ENCODE data around the gene EFCAB14.
"Not testable (repeated sequence)": the region's sequence is repeated elsewhere in the genome, so short reads cannot be mapped to it uniquely, and the experiment has no call there.

The EFCAB14 gene

DNA sequence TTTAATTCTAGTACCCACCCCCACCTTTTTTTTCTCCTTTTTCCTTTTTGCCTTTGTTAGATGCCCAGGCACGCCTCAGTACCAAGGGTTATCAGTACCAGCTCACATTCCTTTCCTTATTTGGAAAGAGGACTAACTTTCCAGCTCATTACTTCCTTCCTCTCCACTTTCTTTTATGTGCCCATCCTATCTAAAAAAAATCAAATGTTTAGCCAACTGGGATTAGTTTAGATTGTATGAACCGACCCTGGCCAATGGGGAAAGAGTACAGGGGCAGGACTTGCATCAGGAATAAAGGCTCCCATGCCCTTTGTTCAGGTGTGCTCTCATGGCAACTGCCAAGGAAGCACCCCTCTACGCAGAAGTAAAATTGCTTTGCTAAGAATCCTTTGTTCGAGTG, 35.8 kb upstream of the EFCAB14 start:
- H3K4me1 ChIP-seq (ENCODE audit: control insufficient read depth in 2 of 2, insufficient read depth in 2 of 2, low read length in 2 of 2): not testable (repeated sequence)

DNA sequence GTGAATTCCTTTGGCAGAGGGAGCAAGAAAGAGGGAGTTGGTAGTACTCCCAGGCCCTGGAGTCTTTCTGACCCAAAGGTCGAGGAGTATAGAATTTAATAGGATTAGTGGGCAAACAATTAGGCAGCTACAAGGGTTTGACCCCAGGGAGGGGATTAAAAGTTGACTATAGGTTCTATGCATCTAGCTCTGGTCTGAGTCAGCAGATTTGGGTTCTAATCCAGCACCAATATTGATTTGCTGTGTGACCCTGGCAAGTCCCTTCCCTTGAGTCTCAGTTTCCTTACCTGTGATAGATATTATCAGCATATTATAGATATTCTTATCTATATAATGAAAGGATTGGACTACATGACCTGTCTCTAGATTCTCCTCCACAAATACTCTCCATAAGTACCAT, 35.1 kb upstream of the EFCAB14 start:
- no peak overlapping the region for H3K27ac ChIP-seq (ENCODE audit: low read depth in 2 of 2, low read length in 2 of 2)
- no peaks in the 10 kb centered on the region for H3K9me3 ChIP-seq (ENCODE audit: control insufficient read depth in 2 of 2, low read length in 2 of 2)
- H3K4me1 ChIP-seq (ENCODE audit: control insufficient read depth in 2 of 2, insufficient read depth in 2 of 2, low read length in 2 of 2): peaks cover 0 to 6% of the 10 kb centered on the region in 2 donors
- no peaks in the 10 kb centered on the region for H3K36me3 ChIP-seq (ENCODE audit: control insufficient read depth in 2 of 2, insufficient read depth in 2 of 2, low read length in 2 of 2)
- peaks cover 0 to 3% of the 10 kb centered on the region in 2 donors for H3K27me3 ChIP-seq (ENCODE audit: control insufficient read depth in 2 of 2, insufficient read depth in 2 of 2, low read length in 2 of 2)
- H3K4me3 ChIP-seq (ENCODE audit: low read length in 2 of 2): no peak overlapping the region
- no peak overlapping the region for H3K9ac ChIP-seq (ENCODE audit: low read depth in 1 of 2, low read length in 2 of 2)

More for the DNA sequence above, 35.8 kb upstream of the EFCAB14 start:
- peak overlapping the region in 1 of 2 donors; percentile 21 for H3K27ac ChIP-seq (ENCODE audit: low read depth in 2 of 2, low read length in 2 of 2)
- H3K9ac ChIP-seq (ENCODE audit: low read depth in 1 of 2, low read length in 2 of 2); H3K4me3 ChIP-seq (ENCODE audit: low read length in 2 of 2); H3K9me3 ChIP-seq (ENCODE audit: control insufficient read depth in 2 of 2, low read length in 2 of 2); H3K36me3 ChIP-seq (ENCODE audit: control insufficient read depth in 2 of 2, insufficient read depth in 2 of 2, low read length in 2 of 2); H3K27me3 ChIP-seq (ENCODE audit: control insufficient read depth in 2 of 2, insufficient read depth in 2 of 2, low read length in 2 of 2): not testable (repeated sequence)

DNA sequence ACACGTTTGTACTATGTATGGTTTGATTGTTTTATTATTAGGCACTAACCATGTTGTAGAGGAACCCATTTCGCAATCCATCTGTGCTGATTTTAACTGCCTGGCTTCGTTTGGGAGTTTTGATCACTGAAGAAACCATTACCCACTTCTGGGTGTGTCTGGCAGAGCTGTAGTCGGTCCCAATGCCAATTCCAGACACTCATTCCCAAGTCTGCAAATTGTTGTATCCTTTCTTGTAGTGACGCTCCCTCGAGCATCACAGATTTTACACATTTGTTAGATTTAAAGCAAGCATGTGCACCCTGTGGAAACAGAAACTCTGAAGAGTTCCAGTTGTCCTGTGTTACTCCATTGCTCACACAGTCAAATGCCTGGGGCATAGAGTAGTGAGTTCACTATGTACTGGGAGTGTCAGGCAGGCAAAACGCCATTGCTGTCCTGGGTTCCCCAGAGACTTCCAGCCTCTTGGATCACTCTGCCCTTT, 31.0 kb upstream of the EFCAB14 start:
- Histone ChIP-seq H3K4me3 (ENCODE audit: low read length in 2 of 2) (no peak overlapping the region), H3K9me3 (ENCODE audit: control insufficient read depth in 2 of 2, low read length in 2 of 2) (no peaks in the 10 kb centered on the region), H3K9ac (ENCODE audit: low read depth in 1 of 2, low read length in 2 of 2) (no peak overlapping the region), H3K27ac (ENCODE audit: low read depth in 2 of 2, low read length in 2 of 2) (no peak overlapping the region), H3K36me3 (ENCODE audit: control insufficient read depth in 2 of 2, insufficient read depth in 2 of 2, low read length in 2 of 2) (no peaks in the 10 kb centered on the region), H3K27me3 (ENCODE audit: control insufficient read depth in 2 of 2, insufficient read depth in 2 of 2, low read length in 2 of 2) (peaks cover 3 to 6% of the 10 kb centered on the region in 2 donors), H3K4me1 (ENCODE audit: control insufficient read depth in 2 of 2, insufficient read depth in 2 of 2, low read length in 2 of 2) (peaks cover 0 to 3% of the 10 kb centered on the region in 2 donors)

DNA sequence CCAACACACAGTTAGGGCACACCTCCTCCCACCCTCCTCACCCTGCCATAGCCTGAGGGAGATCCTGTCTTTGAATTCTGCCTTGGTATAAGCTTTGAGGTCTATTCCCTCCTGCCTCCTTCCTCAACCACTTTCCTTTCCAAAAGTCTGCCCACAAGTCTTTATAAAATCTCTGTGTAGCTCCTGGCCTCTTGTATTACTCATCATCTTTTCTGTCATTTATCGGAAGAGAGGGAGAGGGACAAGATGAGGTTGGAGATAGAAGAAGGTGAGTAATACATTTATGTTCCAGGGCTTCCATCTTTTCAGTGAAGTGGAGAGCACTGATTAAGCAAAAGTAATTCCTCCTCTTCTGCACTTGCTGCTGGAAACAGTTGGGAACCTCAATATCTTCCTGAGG, 30.5 kb upstream of the EFCAB14 start:
- Histone ChIP-seq H3K4me1 (ENCODE audit: control insufficient read depth in 2 of 2, insufficient read depth in 2 of 2, low read length in 2 of 2) (peaks cover 0 to 3% of the 10 kb centered on the region in 2 donors), H3K27me3 (ENCODE audit: control insufficient read depth in 2 of 2, insufficient read depth in 2 of 2, low read length in 2 of 2) (peaks cover 3 to 6% of the 10 kb centered on the region in 2 donors), H3K9ac (ENCODE audit: low read depth in 1 of 2, low read length in 2 of 2) (no peak overlapping the region), H3K9me3 (ENCODE audit: control insufficient read depth in 2 of 2, low read length in 2 of 2) (no peaks in the 10 kb centered on the region), H3K27ac (ENCODE audit: low read depth in 2 of 2, low read length in 2 of 2) (no peak overlapping the region), H3K4me3 (ENCODE audit: low read length in 2 of 2) (no peak overlapping the region), H3K36me3 (ENCODE audit: control insufficient read depth in 2 of 2, insufficient read depth in 2 of 2, low read length in 2 of 2) (no peaks in the 10 kb centered on the region)

DNA sequence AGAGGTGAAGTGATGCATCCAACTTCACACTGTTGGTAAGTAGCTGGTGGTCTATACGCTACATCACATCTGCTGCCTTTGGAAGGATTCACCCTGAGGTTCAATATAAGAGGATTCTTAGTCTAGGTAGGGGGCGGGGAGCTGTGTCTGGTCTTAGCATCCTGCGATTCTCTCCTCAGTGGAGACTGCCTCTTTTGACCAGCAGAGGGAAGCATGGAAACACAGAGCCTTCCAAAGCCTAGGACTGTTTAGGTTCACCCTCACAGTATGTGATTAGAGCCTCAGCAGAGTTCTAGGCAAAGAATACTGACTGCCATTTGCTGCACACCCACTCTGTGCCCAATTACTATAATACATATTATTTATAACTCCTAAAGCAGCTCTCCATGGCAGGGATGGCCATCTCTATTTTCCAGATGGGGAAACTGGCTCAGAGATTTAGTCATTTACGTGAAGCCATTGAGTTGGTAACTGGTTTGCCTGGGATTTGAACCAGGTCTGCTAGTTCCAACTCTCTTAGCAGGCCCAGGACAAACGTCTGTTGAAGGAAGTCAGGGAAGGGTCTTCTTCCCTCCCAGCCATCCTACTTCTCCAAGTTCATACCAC, 28.9 kb upstream of the EFCAB14 start:
- no peaks in the 10 kb centered on the region for H3K4me1 ChIP-seq (ENCODE audit: control insufficient read depth in 2 of 2, insufficient read depth in 2 of 2, low read length in 2 of 2)
- H3K9ac ChIP-seq (ENCODE audit: low read depth in 1 of 2, low read length in 2 of 2): no peak overlapping the region
- no peaks in the 10 kb centered on the region for H3K36me3 ChIP-seq (ENCODE audit: control insufficient read depth in 2 of 2, insufficient read depth in 2 of 2, low read length in 2 of 2)
- H3K27ac ChIP-seq (ENCODE audit: low read depth in 2 of 2, low read length in 2 of 2): no peak overlapping the region
- H3K4me3 ChIP-seq (ENCODE audit: low read length in 2 of 2): no peak overlapping the region
- H3K9me3 ChIP-seq (ENCODE audit: control insufficient read depth in 2 of 2, low read length in 2 of 2): no peaks in the 10 kb centered on the region
- peaks cover 3 to 6% of the 10 kb centered on the region in 2 donors for H3K27me3 ChIP-seq (ENCODE audit: control insufficient read depth in 2 of 2, insufficient read depth in 2 of 2, low read length in 2 of 2)

DNA sequence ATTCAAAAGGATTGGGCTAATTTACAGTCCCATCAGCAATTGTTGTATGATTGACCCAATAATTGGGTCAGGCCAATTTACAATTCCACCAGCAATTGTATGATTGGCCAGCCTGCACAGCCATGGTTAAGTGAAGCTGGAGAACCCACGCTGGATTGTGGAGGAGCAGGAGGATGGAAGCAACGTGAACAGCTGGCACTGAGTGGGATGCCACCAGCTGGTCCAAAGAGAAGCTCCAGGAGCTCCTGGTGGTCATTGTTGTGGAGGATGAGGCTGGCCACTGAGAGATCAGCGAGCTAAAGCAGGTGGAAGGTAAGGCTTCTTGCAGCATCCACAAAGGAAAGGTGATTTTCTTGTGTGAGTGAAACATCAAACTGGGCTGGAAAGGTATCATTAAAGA, 23.2 kb upstream of the EFCAB14 start:
- Histone ChIP-seq H3K27me3 (ENCODE audit: control insufficient read depth in 2 of 2, insufficient read depth in 2 of 2, low read length in 2 of 2) (peaks cover 3 to 12% of the 10 kb centered on the region in 2 donors), H3K9me3 (ENCODE audit: control insufficient read depth in 2 of 2, low read length in 2 of 2) (no peaks in the 10 kb centered on the region), H3K4me3 (ENCODE audit: low read length in 2 of 2) (no peak overlapping the region), H3K4me1 (ENCODE audit: control insufficient read depth in 2 of 2, insufficient read depth in 2 of 2, low read length in 2 of 2) (no peaks in the 10 kb centered on the region), H3K36me3 (ENCODE audit: control insufficient read depth in 2 of 2, insufficient read depth in 2 of 2, low read length in 2 of 2) (no peaks in the 10 kb centered on the region), H3K9ac (ENCODE audit: low read depth in 1 of 2, low read length in 2 of 2) (no peak overlapping the region), H3K27ac (ENCODE audit: low read depth in 2 of 2, low read length in 2 of 2) (no peak overlapping the region)

DNA sequence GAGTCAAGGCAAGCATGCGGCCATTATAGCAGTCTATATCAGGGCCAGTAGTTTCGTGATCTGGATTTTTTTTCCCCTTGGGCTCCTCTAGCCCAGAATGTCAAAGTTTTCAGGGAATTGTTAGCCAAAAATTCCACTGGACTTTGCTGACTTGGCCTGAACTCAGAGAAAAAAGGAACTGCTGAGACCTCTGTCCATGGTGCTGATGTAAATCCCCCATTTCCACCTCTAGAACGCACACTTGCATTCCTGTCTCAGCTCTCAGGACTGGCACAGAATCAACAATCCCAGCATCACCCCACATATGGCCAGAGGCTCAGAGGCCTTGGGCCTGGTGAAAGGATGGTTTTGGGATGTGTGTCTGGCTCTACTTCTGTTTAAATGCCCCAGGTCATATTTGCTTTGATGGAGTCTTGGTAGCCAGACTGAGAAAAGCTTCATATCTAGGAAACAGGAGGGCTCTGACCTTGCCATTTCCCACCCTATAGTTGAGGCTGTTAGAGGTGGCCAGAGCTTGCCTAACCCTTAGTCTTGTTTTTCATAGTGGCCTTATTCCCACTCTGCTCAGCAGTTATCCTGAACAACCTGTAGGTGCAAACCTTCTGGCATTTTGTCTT, 16.9 kb upstream of the EFCAB14 start:
- Histone ChIP-seq H3K27ac (ENCODE audit: low read depth in 2 of 2, low read length in 2 of 2) (no peak overlapping the region), H3K36me3 (ENCODE audit: control insufficient read depth in 2 of 2, insufficient read depth in 2 of 2, low read length in 2 of 2) (no peaks in the 10 kb centered on the region), H3K9me3 (ENCODE audit: control insufficient read depth in 2 of 2, low read length in 2 of 2) (no peaks in the 10 kb centered on the region), H3K27me3 (ENCODE audit: control insufficient read depth in 2 of 2, insufficient read depth in 2 of 2, low read length in 2 of 2) (no peaks in the 10 kb centered on the region), H3K4me3 (ENCODE audit: low read length in 2 of 2) (no peak overlapping the region), H3K4me1 (ENCODE audit: control insufficient read depth in 2 of 2, insufficient read depth in 2 of 2, low read length in 2 of 2) (no peaks in the 10 kb centered on the region), H3K9ac (ENCODE audit: low read depth in 1 of 2, low read length in 2 of 2) (no peak overlapping the region)

DNA sequence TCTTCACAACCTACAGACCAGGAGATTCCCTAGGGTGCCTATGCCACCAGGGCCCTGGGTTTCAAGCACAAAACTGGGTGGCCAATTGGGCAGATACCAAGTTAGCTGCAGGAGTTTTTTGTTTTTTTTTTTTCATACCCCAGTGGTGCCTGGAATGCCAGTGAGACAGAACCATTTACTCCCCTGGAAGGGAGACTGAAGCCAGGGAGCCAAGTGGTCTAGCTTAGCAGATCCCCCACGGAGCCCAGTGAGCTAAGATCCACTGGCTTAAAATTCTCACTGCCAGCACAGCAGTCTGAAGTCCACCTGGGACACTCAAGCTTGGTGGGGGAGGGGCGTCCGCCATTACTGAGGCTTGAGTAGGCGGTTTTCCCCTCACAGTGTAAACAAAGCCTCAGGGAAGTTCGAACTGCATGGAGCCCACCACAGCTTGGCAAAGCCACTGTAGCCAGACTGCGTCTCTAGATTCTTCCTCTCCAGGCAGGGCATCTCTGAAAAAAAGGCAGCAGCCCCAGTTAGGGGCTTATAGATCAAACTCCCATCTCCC, 9.5 kb upstream of the EFCAB14 start:
- H3K36me3 ChIP-seq (ENCODE audit: control insufficient read depth in 2 of 2, insufficient read depth in 2 of 2, low read length in 2 of 2); H3K27ac ChIP-seq (ENCODE audit: low read depth in 2 of 2, low read length in 2 of 2); H3K9me3 ChIP-seq (ENCODE audit: control insufficient read depth in 2 of 2, low read length in 2 of 2); H3K4me1 ChIP-seq (ENCODE audit: control insufficient read depth in 2 of 2, insufficient read depth in 2 of 2, low read length in 2 of 2); H3K4me3 ChIP-seq (ENCODE audit: low read length in 2 of 2); H3K9ac ChIP-seq (ENCODE audit: low read depth in 1 of 2, low read length in 2 of 2); H3K27me3 ChIP-seq (ENCODE audit: control insufficient read depth in 2 of 2, insufficient read depth in 2 of 2, low read length in 2 of 2): not testable (repeated sequence)

DNA sequence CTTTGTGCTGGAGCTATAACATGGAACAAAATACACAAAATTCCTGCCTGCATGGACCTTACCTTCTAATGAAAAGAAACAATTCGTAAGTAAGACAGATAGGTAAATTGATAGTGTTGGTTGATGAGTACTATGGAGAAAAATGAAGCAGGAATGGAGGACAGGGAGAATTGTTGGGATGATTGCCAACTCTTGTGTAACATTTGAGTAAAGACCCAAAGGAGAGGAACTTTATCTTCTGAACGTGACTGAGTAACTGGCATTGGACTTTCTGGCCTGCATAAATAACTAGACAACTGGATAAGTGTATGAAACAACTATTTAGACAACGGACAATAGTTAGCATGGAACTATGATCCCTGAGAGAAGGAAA, 6.8 kb upstream of the EFCAB14 start:
- H3K9ac ChIP-seq (ENCODE audit: low read depth in 1 of 2, low read length in 2 of 2): no peak overlapping the region
- no peaks in the 10 kb centered on the region for H3K9me3 ChIP-seq (ENCODE audit: control insufficient read depth in 2 of 2, low read length in 2 of 2)
- H3K27ac ChIP-seq (ENCODE audit: low read depth in 2 of 2, low read length in 2 of 2): no peak overlapping the region
- H3K4me1 ChIP-seq (ENCODE audit: control insufficient read depth in 2 of 2, insufficient read depth in 2 of 2, low read length in 2 of 2): no peaks in the 10 kb centered on the region
- no peaks in the 10 kb centered on the region for H3K36me3 ChIP-seq (ENCODE audit: control insufficient read depth in 2 of 2, insufficient read depth in 2 of 2, low read length in 2 of 2)
- no peaks in the 10 kb centered on the region for H3K27me3 ChIP-seq (ENCODE audit: control insufficient read depth in 2 of 2, insufficient read depth in 2 of 2, low read length in 2 of 2)
- H3K4me3 ChIP-seq (ENCODE audit: low read length in 2 of 2): no peak overlapping the region

DNA sequence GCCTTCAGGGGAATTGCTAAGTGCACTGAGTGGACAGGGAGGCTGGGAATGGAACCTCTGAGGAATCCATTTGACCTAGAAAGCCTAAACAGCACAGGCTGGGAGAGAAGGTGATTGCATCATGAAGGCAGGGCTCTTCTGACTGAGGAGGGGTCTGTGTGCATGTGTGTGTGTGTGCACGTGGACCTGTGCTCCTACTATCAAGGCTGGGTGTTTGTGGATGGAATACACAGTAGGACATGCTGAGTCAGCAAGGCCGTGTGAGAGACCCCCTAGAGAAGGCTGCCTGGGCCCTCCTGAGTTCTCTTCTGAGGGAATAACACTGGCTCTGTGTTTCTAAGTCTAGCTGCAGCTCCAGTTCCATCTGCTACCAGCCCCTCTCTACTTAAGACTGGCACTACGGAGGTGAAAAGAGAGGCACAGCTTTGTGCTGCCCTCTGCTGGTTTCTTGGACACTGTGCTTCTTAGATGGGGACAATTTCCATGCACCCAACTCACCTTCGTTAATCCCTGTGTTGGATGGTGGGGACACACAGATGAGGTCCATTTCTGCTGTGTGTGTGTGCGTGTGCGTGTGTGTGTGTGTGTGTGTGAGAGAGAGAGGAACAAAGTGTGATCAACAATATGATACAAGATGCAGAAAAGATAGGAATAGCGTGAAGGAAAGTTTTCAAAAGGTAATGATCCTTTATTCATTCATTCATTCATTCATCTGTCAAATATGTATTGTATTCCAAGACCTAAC, 6.2 kb upstream of the EFCAB14 start:
- Histone ChIP-seq H3K36me3 (ENCODE audit: control insufficient read depth in 2 of 2, insufficient read depth in 2 of 2, low read length in 2 of 2) (no peaks in the 10 kb centered on the region), H3K4me3 (ENCODE audit: low read length in 2 of 2) (no peak overlapping the region), H3K9ac (ENCODE audit: low read depth in 1 of 2, low read length in 2 of 2) (no peak overlapping the region), H3K27me3 (ENCODE audit: control insufficient read depth in 2 of 2, insufficient read depth in 2 of 2, low read length in 2 of 2) (no peaks in the 10 kb centered on the region), H3K27ac (ENCODE audit: low read depth in 2 of 2, low read length in 2 of 2) (no peak overlapping the region), H3K4me1 (ENCODE audit: control insufficient read depth in 2 of 2, insufficient read depth in 2 of 2, low read length in 2 of 2) (no peaks in the 10 kb centered on the region), H3K9me3 (ENCODE audit: control insufficient read depth in 2 of 2, low read length in 2 of 2) (no peaks in the 10 kb centered on the region)
